K562 treated with DMSO at 1 percent for 48 hours (cell line): ENCODE measurements around the gene KHDC3L. TPM values are rescaled to one million over a fixed set of nuclear protein-coding genes. Genes with fewer than 3 reads are reported as not detected.

Source experiments
- total RNA-seq: library from RNA; unstranded; fragments of 300-600 nt; gene quantifications from 2 replicates; pipeline ENCODE4 v1.2.3, GENCODE V29; 2022; ENCODE audit warnings: low replicate concordance; ENCODE audit errors: extremely low read depth

The KHDC3L gene
- total RNA-seq = not detected in 2 replicates

GRCh38 chr6:73362358-73362757 is at the start of gene KHDC3L:
Gene KHDC3L (plus strand): TSS chr6:73362658. CDS start chr6:73362730, 72 bp downstream.

GRCh38 chr6:73353636-73354593 is 8.5 kb upstream of the KHDC3L start, which contains the start of gene DPPA5:
Gene DPPA5 (minus strand): TSS chr6:73354276. CDS start chr6:73354225, 51 bp downstream.

GRCh38 chr6:73369563-73369962 is 7.1 kb downstream of the KHDC3L start, which contains the start of gene OOEP:
Gene OOEP (minus strand): TSS chr6:73369897. CDS start chr6:73369792, 105 bp downstream.

GRCh38 chr6:73394577-73395354 is 32.3 kb downstream of the KHDC3L start, which contains the start of gene DDX43:
Gene DDX43 (plus strand): TSS chr6:73394828. CDS start chr6:73394906, 78 bp downstream.

Other genes with a start within 250 kb of the KHDC3L start
- gene KHDC1L, start 137.2 kb upstream of the KHDC3L start, total RNA-seq = not detected in 2 replicates
- gene KHDC1, start 99.5 kb upstream of the KHDC3L start, total RNA-seq = not detected in 2 replicates
- not detected in 2 replicates for gene DPPA5, start 8.4 kb upstream of the KHDC3L start, total RNA-seq
- not detected in 2 replicates for gene OOEP, start 7.2 kb downstream of the KHDC3L start, total RNA-seq
- not detected in 2 replicates for gene DDX43, start 32.2 kb downstream of the KHDC3L start, total RNA-seq
- gene CGAS, start 89.6 kb downstream of the KHDC3L start, total RNA-seq = not detected in 2 replicates
- not detected in 2 replicates for gene MTO1, start 99.1 kb downstream of the KHDC3L start, total RNA-seq
- 9,763 and 9,792 TPM in 2 replicates for gene EEF1A1, start 158.4 kb downstream of the KHDC3L start, total RNA-seq